HG02885 (cell line): ENCODE measurements around the gene C1QTNF6.
A peak's percentile ranks its signal among the peaks of the same experiment; 100 is the strongest.
"Not testable (repeated sequence)": the region's sequence is repeated elsewhere in the genome, so short reads cannot be mapped to it uniquely, and the experiment has no call there.

Experiments used
- ATAC-seq: cut with Tn5 transposase; IDR thresholded peaks from one replicate; pipeline ENCODE4 v1.9.1; 2021; ENCODE audit warnings: mild to moderate bottlenecking; ENCODE audit not compliant: unreplicated experiment, poor library complexity

The C1QTNF6 gene

DNA sequence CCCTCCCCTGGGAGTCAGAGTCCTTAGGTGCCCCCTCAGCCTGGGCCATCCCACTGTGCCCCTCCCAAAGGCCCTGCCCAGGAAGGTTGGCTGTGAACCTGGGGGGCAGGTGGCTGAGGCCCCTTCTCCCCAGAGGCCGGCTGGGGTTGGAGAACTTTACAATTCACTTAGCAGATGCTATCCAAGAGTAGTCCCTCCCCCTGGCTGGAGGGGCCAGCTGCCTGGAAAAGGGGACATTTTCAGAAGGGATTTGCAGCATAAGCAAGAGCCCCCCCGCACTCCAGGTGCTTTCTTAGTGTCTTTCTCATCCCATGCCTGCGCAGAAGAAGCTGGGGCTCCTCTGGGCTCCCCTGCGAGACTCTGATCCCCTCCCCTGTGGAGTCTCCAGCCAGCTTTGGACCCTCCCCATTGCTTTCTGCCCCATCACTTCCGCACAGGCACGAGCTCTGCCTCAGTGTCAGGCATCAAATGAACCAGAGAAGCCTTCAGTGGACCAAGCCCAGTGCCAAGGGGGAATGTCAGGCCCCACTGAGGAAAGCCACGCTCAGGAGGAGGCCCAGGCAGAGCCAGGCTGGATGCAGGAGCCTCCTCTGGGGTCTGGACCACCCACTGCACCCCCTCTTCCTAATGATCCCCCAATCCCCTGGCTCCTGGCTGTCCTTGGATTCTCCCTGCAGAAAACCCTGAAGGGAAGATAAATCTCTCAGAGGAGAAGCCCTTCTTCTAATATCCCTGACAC lies 20.5 kb upstream of the C1QTNF6 start:
- ATAC-seq: no peak

DNA sequence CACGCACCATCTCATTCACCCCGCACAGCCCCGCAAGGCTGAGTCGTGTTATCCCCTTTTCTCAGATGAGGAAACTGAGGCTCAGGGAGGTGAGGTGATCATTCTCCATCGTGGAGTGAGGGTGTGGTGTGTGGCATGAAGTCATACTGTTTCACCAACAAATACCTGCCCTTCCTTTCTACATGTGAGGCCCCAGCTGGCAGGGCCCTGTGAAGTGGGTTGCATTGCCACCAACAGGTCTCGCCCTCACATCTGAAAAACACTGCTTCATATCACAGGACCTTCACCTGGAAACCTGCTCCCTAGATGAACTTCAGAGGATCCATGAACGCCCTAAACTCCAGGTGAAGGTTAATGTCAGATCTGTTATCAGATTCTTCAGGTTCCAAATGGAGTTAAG lies 19.9 kb upstream of the C1QTNF6 start:
- ATAC-seq: no peak

DNA sequence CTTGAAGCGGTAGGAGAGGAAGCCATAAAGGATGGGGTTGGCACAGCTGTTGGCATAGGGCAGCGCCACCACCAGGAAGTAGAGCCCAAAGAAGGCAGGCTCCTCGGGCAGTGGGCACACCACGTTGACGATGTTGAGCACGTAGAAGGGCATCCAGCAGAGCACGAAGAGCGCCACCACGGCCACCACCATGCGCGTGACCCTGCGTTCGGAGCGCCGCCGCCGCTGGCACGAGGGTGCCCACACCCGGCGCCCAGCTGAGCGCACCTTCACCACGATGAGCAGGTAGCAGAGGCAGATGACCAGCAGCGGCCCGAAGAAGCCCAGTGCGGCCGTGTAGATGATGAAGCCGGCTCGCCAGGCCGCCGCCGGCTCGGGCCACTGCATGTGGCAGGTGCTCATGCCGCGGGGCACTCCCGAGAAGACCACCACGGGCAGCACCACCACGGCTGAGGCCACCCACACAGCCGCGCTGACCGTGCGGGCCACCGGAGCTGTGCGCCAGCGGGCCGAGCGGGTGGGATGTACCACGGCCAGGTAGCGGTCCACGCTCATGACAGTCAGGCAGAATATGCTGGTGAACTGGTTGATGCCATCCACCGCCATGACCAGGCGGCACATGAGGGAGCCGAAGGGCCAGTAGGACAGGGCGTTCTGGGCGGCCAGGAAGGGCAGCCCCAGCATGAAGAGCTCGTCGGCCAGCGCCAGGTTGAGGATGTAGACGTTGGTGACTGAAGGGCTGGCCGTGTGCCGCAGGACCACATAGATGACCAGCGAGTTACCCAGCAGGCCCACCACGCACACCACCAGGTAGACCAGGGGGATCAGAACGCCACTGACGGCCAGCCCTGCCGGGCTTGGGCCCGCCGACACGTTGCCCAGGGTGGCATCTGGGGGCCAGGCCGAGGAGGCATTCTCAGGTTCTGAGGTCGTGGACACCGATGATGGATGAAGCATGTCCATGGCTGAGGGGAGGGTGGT lies 19.1 kb upstream of the C1QTNF6 start:
- no peak for ATAC-seq

DNA sequence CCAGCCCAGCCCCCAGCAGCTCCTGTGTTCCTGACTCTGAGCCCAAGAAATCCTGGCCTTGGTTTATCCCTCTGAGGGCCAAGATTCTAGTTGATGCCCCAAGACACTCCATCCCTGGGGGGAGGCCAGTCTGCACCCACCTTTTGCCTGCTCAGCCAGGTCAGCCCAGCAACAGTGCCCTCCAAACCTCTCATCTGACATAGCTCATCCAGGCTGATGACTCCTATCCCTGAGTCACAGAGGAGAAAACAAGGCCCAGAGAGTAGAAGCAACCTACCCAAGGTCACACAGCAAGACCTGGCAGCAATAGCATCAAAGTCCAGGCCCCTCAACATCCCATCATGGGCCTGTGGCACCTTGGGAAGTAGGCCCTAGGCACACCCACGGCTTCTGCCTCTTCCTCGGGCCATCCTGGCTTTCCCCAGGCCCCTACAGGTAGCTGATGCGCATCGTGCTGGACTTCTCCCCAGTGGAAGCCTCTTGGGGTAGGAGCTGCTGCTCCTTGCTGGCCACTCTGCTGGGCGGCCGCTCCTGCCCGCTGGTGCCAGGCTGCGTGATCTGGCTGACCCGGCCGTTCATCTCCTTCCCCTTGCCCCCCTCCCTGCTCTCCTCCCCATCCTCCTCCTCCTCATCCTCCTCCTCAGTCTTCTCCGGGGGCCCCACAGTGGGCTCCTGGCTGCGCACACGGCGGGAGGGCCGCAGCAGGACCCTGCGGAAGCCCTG lies 18.2 kb upstream of the C1QTNF6 start:
- no peak for ATAC-seq

DNA sequence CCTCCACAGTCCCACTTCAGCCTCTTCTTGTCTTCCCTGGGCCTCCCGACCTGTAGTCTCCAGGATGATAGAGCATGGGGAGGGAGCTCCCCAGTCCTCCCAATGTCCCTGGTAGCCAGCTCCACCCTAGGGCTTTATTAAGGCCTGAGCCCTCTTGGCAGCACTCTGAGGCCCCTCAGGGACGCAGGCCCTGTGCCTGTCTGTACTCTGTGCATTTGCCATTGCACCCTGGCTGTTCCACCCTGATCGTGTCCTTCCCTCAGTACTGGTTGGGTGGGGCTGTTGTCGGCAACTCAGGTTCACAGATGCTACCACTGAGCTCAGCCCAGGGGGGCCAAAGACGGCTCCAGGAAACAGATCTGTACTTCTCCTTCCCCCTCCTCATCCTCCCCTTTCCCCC lies 17.0 kb upstream of the C1QTNF6 start:
- no peak for ATAC-seq

DNA sequence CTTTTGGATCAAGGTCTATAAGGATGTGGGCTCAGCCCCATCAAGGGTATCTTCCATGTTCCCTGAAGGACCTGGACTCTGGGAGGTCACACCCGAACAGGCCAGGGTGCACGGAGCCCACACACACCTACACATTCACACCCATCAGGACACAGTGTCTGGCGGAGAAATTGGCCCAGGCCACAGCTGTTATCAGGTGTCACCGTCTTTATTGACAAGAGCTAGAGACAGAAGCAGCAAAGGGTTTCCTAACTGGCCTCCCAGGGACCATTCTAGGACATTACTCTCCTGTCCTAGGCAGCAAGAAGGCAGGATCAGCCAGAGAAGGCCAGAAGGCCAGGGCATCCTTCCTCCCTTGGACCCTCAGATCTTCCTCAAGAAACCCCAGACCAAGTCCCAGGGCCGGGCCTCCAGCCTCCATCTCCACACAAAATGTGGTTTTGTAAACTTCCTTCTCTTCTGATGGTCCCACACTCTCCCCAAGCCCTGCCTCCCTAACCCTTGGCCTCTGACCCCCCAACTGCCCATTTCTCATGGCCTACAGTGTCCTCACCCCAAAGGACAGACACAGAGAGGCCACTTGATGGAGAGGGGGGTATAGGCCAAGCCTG lies 16.1 kb upstream of the C1QTNF6 start:
- ATAC-seq: no peak

DNA sequence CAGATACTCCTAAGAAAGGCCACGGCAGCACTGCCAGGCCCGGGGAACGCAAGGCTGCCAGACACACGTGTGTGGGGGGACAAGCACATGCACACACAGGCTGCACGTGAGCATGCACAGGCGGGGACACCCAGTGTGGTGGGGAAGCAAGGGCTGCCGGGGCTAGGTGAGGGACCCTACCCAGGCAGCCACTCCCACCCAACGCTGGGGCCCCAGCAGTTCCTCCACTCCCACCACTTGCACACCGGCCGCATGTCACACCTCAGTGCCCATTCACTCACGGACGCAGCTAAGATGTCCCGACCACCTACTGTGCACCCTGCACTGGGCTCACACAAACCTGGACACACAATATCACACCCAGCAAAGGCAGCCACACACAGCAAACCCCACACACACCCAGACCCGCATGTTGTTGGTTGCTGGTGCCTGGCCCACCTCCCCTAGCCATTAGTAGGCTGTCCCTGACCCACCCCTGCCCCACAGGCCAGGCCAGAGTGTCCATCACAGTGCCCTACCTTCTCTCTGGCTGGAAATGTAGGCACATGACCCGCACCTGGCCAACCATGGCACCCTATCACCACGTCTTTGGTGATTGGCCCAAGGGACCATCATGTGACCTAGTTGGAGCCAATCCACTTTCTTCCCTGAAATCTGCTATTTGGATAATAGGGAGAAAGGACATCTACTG lies 15.5 kb upstream of the C1QTNF6 start:
- no peak for ATAC-seq

DNA sequence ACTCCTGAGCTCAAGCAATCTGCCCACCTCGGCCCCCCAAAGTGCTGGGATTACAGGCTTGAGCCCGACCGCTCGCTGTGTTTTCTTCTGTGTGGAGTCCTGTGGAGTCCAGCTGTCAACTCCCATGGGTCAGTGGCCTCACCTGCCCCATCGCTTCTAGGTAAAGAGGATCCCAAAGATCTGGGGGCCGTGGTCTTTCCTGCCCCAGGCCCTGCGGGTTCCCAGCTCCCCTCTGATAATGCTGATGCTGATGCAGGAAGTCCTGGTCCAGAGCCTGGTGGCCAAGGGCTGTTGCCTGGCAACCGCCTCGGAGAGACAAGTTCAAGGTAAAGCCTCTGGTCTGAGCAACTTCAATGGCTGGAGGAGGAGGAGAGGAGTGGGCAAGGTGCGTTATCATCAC lies 14.7 kb upstream of the C1QTNF6 start:
- ATAC-seq: no peak

DNA sequence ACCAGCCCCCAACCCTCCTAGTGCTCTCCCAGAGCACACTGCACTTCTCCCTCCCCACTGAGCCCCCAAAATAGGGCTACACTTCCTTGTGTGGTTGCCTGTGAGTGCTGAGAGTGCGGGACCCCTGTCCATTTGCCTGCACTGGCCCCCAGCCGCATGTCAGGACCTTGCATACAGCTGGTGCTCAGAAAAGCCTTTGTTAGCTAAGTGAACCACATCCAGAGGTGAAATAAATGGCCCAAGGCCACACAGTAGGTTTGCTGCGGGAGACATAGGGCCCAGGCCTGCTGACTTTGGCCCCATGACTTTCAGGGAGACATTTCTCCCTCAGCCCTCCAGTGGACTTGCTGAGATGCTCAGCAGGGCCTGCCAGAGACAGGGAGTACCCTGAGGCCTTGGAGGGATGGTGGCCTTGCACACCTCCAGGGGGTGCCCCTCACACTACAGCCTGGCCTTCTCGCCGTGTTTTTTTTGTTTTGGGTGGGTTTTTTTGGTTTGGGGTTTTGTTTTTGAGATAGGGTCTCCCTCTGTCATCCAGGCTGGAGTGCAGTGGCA lies 14.0 kb upstream of the C1QTNF6 start:
- ATAC-seq: no peak

DNA sequence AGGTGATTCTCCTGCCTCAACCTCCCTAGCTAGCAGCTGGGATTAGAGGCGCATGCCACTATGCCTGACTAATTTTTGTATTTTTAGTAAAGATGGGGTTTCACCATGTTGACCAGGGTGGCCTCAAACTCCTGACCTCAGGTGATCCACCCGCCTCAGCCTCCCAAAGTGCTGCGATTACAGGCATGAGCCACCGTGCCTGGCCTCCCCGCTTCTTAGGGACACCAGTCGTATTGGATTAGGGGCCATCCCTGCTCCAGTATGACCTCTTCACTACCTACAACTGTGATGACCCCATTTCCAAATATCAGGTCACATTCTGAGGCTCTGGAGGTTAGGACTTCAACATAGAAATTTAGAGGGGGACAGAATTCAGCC lies 13.4 kb upstream of the C1QTNF6 start:
- not testable (repeated sequence) for ATAC-seq

DNA sequence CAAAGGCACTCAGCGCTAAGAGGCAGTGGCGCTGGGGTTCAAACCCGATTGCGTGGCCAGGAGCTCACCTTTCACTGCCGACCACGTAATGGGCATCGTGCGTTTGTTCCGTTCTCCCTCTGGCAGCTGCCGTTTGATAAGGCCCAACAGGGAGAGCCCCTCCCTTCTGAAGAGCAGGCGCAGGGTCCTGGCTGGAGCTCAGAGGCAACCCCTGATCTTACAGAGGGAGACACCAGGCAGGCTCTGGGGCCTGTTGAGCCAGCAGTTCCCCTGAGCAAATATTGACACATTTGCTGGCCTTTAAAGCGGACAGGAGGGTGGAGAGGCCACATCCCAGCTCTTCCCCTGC lies 11.7 kb upstream of the C1QTNF6 start:
- peak; percentile 1 for ATAC-seq

DNA sequence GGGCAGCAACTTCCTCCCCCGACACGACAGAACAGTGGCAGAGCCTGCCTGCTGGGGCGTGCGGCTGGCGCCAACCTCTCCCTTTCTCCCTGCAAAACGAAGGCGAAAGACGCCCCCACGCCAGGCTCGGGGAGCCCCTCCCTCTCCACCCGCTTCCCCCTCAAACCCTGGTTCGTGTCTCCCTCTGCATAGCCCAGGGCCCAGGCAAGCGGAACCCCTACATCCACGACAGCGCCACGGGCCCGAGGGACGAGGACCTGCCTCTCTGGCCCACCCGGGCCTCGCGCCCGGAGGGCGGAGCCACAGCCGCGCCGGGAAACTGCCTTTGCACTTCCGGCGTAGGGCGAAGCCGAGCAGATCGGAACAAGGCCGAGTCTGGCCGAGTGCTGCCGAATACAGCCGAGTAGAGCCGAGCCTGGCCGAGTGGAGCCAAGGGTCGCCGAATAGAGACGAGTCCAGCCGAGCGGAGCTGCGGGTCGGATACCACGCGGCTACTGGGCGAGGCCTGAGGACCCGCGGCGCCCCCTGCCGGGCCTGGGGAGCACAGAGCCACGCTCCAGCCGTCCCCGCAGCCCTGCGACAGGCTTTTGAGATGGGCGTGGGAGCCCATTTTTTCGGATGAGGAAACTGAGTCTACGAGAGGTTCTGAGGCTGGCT lies 11.2 kb upstream of the C1QTNF6 start:
- peak; percentile 93 for ATAC-seq

DNA sequence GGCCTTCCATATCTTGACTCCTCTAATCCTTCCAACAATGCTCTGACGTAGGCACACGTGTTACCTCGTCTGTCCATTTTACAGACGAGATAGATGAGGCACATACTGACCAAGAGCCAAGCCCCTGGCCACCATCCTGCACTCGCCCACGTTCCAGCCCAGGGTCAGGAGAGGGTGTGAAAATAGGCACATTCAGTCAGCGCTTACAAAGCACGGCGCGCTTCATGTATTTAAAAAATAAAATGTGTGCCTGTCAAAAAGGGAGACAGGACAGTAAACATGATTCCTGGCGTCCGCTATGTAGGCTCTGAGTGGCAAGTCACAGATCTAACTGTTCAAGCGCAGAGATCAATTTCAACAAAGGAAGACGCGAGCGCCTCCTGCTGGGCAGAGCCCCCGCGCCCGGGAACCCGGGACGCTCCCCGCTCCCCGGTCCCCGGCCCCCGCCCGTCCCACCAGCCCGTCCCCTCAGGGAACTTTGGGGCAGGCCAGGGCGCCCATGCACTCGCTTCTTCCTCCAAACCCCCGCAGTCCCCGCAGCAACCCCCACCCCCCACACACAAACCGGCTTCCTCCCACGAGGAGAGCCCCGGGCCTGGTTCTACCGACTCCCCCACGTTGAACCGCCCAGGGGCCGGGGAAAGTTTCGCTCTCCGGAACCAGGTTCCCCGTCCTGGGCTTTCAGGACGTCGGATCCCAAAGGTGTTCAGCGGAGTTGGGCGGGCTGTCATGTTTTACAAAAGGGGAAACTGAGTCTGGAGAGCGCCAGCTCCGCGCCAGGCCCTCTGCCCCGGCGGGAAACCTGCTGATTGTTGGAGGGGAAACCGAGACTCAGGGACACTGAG lies 10.4 kb upstream of the C1QTNF6 start:
- ATAC-seq: peak; percentile 17

DNA sequence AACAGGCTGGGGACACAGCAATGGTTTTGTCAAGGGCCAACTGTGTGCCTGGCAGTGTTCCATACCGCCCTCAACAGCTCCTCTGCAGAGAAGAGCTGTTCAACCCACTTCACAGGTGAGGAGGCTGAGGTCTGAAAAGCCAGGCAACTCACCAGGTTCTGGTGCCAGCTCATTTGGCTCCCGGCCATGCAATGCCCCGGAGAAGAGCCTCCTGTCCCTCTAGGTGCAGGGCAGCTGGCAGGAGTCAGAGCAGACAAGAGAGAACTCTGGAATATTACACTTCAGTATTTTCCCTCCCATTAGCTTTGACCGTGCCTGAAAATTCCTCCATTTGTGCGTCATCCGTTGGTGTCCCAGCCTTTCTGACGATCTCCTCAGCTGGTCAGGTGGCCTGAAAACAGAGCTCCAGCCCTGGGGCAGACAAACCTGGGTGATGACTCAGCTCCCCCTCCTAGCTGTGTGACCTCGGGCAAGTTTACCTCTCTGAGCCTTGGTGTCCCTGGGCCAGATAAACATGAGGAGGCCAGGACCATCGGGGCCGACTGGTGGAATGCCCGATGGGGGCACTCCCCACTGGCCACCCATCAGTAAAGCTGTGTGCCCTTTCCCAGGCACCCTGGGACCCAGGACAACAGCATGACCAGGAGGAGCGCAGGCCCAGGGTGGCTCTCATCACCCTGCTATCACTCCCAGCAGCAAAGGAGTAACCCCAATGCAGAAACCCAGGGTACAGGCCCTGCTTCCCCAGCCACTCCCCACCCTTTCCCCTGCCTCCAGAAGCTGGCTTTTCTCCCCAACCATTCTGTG lies 9.6 kb upstream of the C1QTNF6 start:
- no peak for ATAC-seq

DNA sequence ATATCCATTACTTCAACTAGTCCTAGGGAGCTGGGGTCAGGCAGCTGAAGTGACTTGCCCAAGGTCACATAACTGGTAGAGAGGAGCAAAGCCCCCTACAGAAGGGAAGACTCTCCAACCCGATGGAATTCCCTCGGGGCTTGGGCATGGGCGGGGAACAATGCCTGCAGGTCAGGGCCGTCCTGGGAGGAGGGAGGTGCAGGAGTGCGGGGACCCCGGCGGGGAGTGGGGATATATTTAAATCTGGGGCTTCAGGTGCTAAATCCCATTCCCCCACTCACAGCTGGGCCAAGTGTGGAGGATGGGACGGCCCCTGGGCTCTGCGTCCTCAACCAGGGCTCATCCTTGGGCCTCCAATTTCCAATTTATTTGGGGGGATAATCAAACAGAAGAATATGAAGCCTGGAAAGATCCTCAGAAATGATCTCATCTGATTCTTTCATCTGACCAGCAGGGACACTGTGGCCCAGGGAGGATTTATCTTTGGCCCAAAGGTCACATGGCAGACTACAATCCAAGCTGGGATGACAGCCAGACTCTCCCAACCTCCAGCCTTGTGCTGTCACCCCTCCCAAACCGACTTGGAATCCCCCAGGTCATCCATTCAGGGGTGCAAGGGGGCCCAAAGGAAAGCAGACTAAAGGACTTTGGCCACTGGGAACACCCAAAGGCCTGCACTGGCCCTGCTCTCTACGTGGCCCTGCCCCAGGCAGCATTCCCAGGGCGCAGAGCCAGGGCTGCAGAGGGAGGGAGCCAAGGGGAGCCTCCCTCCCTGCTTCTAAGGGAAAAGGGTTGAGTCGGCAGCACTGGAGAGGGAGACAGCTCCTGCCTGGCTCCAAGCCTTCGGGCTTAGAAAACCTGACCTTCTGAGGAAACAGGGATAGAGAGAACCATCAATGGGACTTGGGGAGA lies 8.7 kb upstream of the C1QTNF6 start:
- no peak for ATAC-seq

DNA sequence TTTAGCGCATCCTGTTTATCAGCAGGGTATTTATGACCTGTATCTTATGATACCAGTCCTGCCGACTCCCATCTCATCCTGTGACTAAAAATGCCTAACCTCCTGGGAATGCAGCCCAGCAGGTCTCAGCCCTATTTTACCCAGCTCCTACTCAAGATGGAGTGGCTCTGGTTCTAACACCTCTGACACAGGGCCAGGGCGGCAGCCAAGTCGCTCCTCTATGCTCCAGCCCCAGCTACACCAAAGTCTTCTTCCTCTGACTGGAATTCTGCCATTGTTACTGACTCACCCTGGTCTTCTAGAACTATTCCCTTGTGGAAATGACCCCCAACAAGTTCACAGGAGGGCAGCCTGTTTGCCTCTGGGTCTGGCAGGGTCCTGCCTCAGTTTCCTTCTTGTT lies 7.9 kb upstream of the C1QTNF6 start:
- ATAC-seq: no peak

DNA sequence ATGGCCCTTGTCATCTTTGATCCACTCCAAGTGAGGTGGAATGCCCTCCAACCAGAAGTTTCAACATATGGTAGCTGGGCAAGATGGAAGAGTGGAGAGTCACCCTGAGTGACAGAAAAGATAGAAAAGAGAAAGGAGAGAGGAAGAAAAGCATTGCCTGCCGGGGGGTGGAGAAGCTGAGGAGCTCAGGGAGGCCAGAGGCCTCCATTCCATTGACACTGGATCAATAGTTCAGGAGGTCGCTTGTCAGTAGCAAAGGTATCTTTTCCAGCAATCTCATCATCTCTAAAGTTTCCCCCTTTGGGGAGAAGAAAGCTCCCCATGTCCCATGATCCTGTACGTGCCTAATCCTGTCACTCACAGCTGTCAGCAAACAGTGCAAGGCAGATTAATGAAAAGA lies 6.7 kb upstream of the C1QTNF6 start:
- no peak for ATAC-seq
